GM23338 (cell line): ENCODE results near the gene C12orf60. TPM values are rescaled to one million over a fixed set of nuclear protein-coding genes. Genes with fewer than 3 reads are reported as not detected.

Source experiments
- ATAC-seq: fragments of 200-7000 bp; cut with Tn5 transposase; 3 replicates; pipeline ENCODE4 v1.9.1; 2020
- DNase-seq: peaks from one replicate; pipeline ENCODE4 v3.0.0-alpha.2; 2015; ENCODE audit warnings: low spot score
- H2AFZ ChIP-seq: fragments of 200-600 bp; sonication (generic); 2 replicates; pipeline ENCODE4 v1.8.0; 2016; ENCODE audit warnings: antibody characterized with exemption, mild to moderate bottlenecking, moderate library complexity
- H3F3A ChIP-seq: fragments of 200-600 bp; sonication (generic); replicated peaks from 2 replicates; pipeline ENCODE4 v1.8.0; 2017; ENCODE audit warnings: antibody characterized with exemption, mixed run types, low read depth
- H3K27ac ChIP-seq: fragments of 200-600 bp; sonication (generic); 2 replicates; pipeline ENCODE4 v1.6.1; 2016; ENCODE audit warnings: low read depth
- H3K27me3 ChIP-seq: fragments of 200-600 bp; sonication (generic); 2 replicates; pipeline ENCODE4 v1.8.0; 2016; ENCODE audit warnings: mild to moderate bottlenecking, mixed run types, moderate library complexity; ENCODE audit not compliant: insufficient read depth
- H3K36me3 ChIP-seq: fragments of 200-600 bp; sonication (generic); 2 replicates; pipeline ENCODE4 v1.8.0; 2016; ENCODE audit warnings: mild to moderate bottlenecking; ENCODE audit not compliant: insufficient read depth
- H3K4me1 ChIP-seq: fragments of 200-600 bp; sonication (generic); 2 replicates; pipeline ENCODE4 v1.8.0; 2016; ENCODE audit warnings: mild to moderate bottlenecking, moderate library complexity; ENCODE audit not compliant: insufficient read depth
- H3K4me2 ChIP-seq: fragments of 200-600 bp; sonication (generic); 2 replicates; pipeline ENCODE4 v1.7.1; 2017; ENCODE audit warnings: mixed run types
- H3K4me3 ChIP-seq: fragments of 200-600 bp; sonication (generic); 2 replicates; pipeline ENCODE4 v1.6.1; 2016; ENCODE audit warnings: mixed run types
- H3K79me2 ChIP-seq: fragments of 200-600 bp; sonication (generic); replicated peaks from 2 replicates; pipeline ENCODE4 v1.8.0; 2017; ENCODE audit warnings: mild to moderate bottlenecking; ENCODE audit not compliant: insufficient read depth
- H3K9me2 ChIP-seq: fragments of 200-600 bp; sonication (generic); 2 replicates; pipeline ENCODE4 v1.8.0; 2017; ENCODE audit not compliant: insufficient read depth
- H4K20me1 ChIP-seq: fragments of 200-600 bp; sonication (generic); replicated peaks from 2 replicates; pipeline ENCODE4 v1.8.0; 2017; ENCODE audit warnings: mild to moderate bottlenecking; ENCODE audit not compliant: insufficient read depth
- H3K27ac Mint-ChIP-seq: 2 replicates; pipeline ENCODE4 v1.8.0; 2020; ENCODE audit warnings: inconsistent platforms, mild to moderate bottlenecking, moderate library complexity, mixed read lengths
- H3K27me3 Mint-ChIP-seq: 3 replicates; pipeline ENCODE4 v1.8.0; 2022; ENCODE audit warnings: low read depth, mild to moderate bottlenecking, moderate library complexity, mixed read lengths, inconsistent platforms; ENCODE audit not compliant: insufficient read depth, poor library complexity
- H3K36me3 Mint-ChIP-seq: 3 replicates; pipeline ENCODE4 v1.8.0; 2021; ENCODE audit warnings: low read depth, mild to moderate bottlenecking, inconsistent platforms, moderate library complexity, mixed read lengths
- H3K4me1 Mint-ChIP-seq: 3 replicates; pipeline ENCODE4 v1.8.0; 2020; ENCODE audit warnings: mild to moderate bottlenecking, inconsistent platforms, mixed read lengths
- H3K4me3 Mint-ChIP-seq: 3 replicates; pipeline ENCODE4 v1.8.0; 2021; ENCODE audit warnings: moderate library complexity, mild to moderate bottlenecking, inconsistent platforms, mixed read lengths
- H3K9me3 Mint-ChIP-seq: 3 replicates; pipeline ENCODE4 v1.8.0; 2020; ENCODE audit warnings: moderate library complexity, mild to moderate bottlenecking, inconsistent platforms, mixed read lengths
- CREB1 ChIP-seq: fragments of 250-450 bp; sonication (Bioruptor Pico); IDR thresholded peaks from 2 replicates; pipeline ENCODE4 v1.5.0; 2020; ENCODE audit warnings: low read depth, mild to moderate bottlenecking, moderate library complexity
- CTCF ChIP-seq, 2 experiments: fragments of 200-600 bp in 1 of 2; sonication (generic) in 1 of 2; conservative IDR thresholded peaks; 2 replicates each; pipeline versions ENCODE4 v1.5.1 to v1.6.1; 2016 to 2017; ENCODE audit warnings: antibody characterized with exemption in 2 of 2, low read depth in 2 of 2, mild to moderate bottlenecking in 2 of 2, moderate library complexity in 1 of 2
- ETS1 ChIP-seq: IDR thresholded peaks from 2 replicates; pipeline ENCODE4 v1.6.1; 2016; ENCODE audit warnings: antibody characterized with exemption
- EZH2 ChIP-seq: fragments of 200-600 bp; sonication (generic); IDR thresholded peaks from one replicate; pipeline ENCODE4 v1.8.0; 2017; ENCODE audit warnings: antibody characterized with exemption, mild to moderate bottlenecking, low read depth; ENCODE audit not compliant: unreplicated experiment
- EZH2phosphoT487 ChIP-seq: fragments of 200-600 bp; sonication (generic); IDR thresholded peaks from one replicate; pipeline ENCODE4 v1.8.1; 2018; ENCODE audit warnings: antibody characterized with exemption; ENCODE audit not compliant: unreplicated experiment
- JUNB ChIP-seq: IDR thresholded peaks from one replicate; pipeline ENCODE4 v1.6.1; 2016; ENCODE audit warnings: antibody characterized with exemption; ENCODE audit not compliant: unreplicated experiment
- NANOG ChIP-seq: IDR thresholded peaks from 2 replicates; pipeline ENCODE4 v1.6.1; 2016; ENCODE audit warnings: antibody characterized with exemption, borderline replicate concordance
- POLR2AphosphoS5 ChIP-seq: IDR thresholded peaks from 2 replicates; pipeline ENCODE4 v1.6.1; 2016; ENCODE audit warnings: antibody characterized with exemption, low read depth
- REST ChIP-seq: IDR thresholded peaks from one replicate; pipeline ENCODE4 v1.6.1; 2018; ENCODE audit warnings: antibody characterized with exemption; ENCODE audit not compliant: unreplicated experiment
- STAT1 ChIP-seq: IDR thresholded peaks from one replicate; pipeline ENCODE4 v1.6.1; 2016; ENCODE audit warnings: antibody characterized with exemption; ENCODE audit not compliant: unreplicated experiment
- ZNF114 ChIP-seq: fragments of 250-450 bp; sonication (Bioruptor Pico); IDR thresholded peaks from 2 replicates; pipeline ENCODE4 v1.5.0; 2020; ENCODE audit warnings: mild to moderate bottlenecking, moderate library complexity
- ZNF331 ChIP-seq: fragments of 250-450 bp; sonication (Bioruptor Pico); IDR thresholded peaks from 2 replicates; pipeline ENCODE4 v1.5.0; 2020; ENCODE audit warnings: low read depth, mild to moderate bottlenecking, moderate library complexity
- ZNF462 ChIP-seq: fragments of 250-450 bp; sonication (Bioruptor Pico); IDR thresholded peaks from 2 replicates; pipeline ENCODE4 v1.5.0; 2020; ENCODE audit warnings: mild to moderate bottlenecking, moderate library complexity
- polyA plus RNA-seq: library from polyadenylated mRNA; unstranded; fragments of >200 nt; fragmentation: Nextera tagmentation; extraction: Ambion mirVana; gene quantifications from 2 replicates; pipeline ENCODE4 v1.2.1, GENCODE V29; 2016
- total RNA-seq: library from RNA; depleted of rRNA; stranded (reverse); fragments of >200 nt; shearing (Covaris generic); gene quantifications from 2 replicates; pipeline ENCODE4 v1.2.3, GENCODE V29; 2014

Gene C12orf60
- total and polyA plus RNA-seq, 2 experiments from 2014 or later, result 1.7 to 2.3 TPM

- Histone ChIP-seq H3F3A (no peaks in the 10 kb centered on the region), H3K4me1 (peaks cover 10% of the 10 kb centered on the region; the same call in 1 of the 2 replicates), H3K27ac (no peak overlapping the region), H2AFZ (no peak overlapping the region), H3K4me3 (peak overlapping the region; percentile 78), H4K20me1 (0 out of 2 replicates have a peak, but pooled peaks cover 15% of the 10 kb centered on the region), H3K79me2 (peaks cover 57% of the 10 kb centered on the region), H3K4me2 (peak overlapping the region; percentile 86), H3K9me2 (no peaks in the 10 kb centered on the region), H3K36me3 (peaks cover 21% of the 10 kb centered on the region; the same call in 1 of the 2 replicates), H3K27me3 (no peaks in the 10 kb centered on the region)
- Mint-ChIP-seq H3K27me3 (no peaks in the 10 kb centered on the region), H3K4me3 (no peak overlapping the region), H3K9me3 (no peaks in the 10 kb centered on the region), H3K4me1 (peaks cover 7% of the 10 kb centered on the region; the same call in 1 of the 3 replicates), H3K36me3 (peaks cover 24% of the 10 kb centered on the region), H3K27ac (no peak overlapping the region)
- no peak for ATAC-seq
- TF ChIP-seq STAT1 (no peak), ETS1 (no peak), POLR2AphosphoS5 (no peak), JUNB (no peak), EZH2phosphoT487 (no peak), ZNF462 (CRISPR knock-in tag) (no peak), CTCF (conservative IDR thresholded peaks at IDR 0.05; ENCODE audit: low read depth in 2 of 2) (no peak), REST (no peak), CREB1 (CRISPR knock-in tag) (no peak), EZH2 (no peak), ZNF331 (no peak), ZNF114 (CRISPR knock-in tag) (no peak), NANOG (no peak)
- no peak for DNase-seq
Observed at GRCh38 chr12:14802247-14802646, 1.2 kb upstream of the C12orf60 start.
